Lower lobe of right lung (tissue), 2 donors: ENCODE data around the gene NCS1. TPM values are rescaled to one million over a fixed set of nuclear protein-coding genes. Genes with fewer than 3 reads are reported as not detected.

Experiments used
- ATAC-seq, 2 donors: fragments of 200-7000 bp; cut with Tn5 transposase; one replicate each; pipeline ENCODE4 v1.9.1; 2020 to 2022; ENCODE audit warnings: mild to moderate bottlenecking in 2 of 2, moderate library complexity in 2 of 2
- DNase-seq: peaks from one replicate; pipeline ENCODE4 v3.0.0-alpha.2; 2020
- H3K27ac ChIP-seq: fragments of 200-600 bp; one replicate; pipeline ENCODE4 v1.8.0; 2022
- H3K27me3 ChIP-seq: fragments of 200-600 bp; one replicate; pipeline ENCODE4 v1.8.0; 2022; ENCODE audit warnings: low read depth
- H3K36me3 ChIP-seq: fragments of 200-600 bp; one replicate; pipeline ENCODE4 v1.8.0; 2022; ENCODE audit warnings: mild to moderate bottlenecking
- H3K4me1 ChIP-seq: fragments of 200-600 bp; one replicate; pipeline ENCODE4 v1.8.0; 2022
- H3K4me3 ChIP-seq: fragments of 200-600 bp; one replicate; pipeline ENCODE4 v1.8.0; 2022; ENCODE audit warnings: mild to moderate bottlenecking
- H3K9me3 ChIP-seq: fragments of 200-600 bp; one replicate; pipeline ENCODE4 v1.8.0; 2022
- CTCF ChIP-seq: fragments of 200-600 bp; IDR thresholded peaks from one replicate; pipeline ENCODE4 v1.8.0; 2022; ENCODE audit warnings: antibody characterized with exemption, mild to moderate bottlenecking
- intact Hi-C: fragments of 100-400 bp; cut with DNase I; formaldehyde crosslinking; loops from one replicate; pipeline ENCODE4 v1.11.0; 2022
- total RNA-seq: library from RNA; stranded (reverse); fragmentation: NEBNext Ultra II Directional; extraction: Animal tissue kit (Norgen Biotek cat#: 25700); gene quantifications from one replicate; pipeline ENCODE4 v1.2.1, GENCODE V29; 2021
- donor health status: DM: no; HTN: yes; CAD: no; lungs with severe emphysema.

Gene NCS1
- total RNA-seq, 1 donor from 2014 or later = 7.0 TPM

- H3K36me3 ChIP-seq = no peaks in the 10 kb centered on the region
- intact Hi-C loops = loop anchor here (10.0 kb wide), 1 partner anchor 126 kb away; no protein-coding TSS in a partner anchor
- H3K4me3 ChIP-seq = no peak overlapping the region
- no peak for DNase-seq
- no peaks in the 10 kb centered on the region for H3K27me3 ChIP-seq
- H3K9me3 ChIP-seq = peaks cover 10% of the 10 kb centered on the region
- peaks cover under 1% of the 10 kb centered on the region for H3K4me1 ChIP-seq
- ATAC-seq = no peak
- no peak overlapping the region for H3K27ac ChIP-seq
- no peak for TF ChIP-seq CTCF
These were observed 58.4 kb downstream of the NCS1 start for GRCh38 chr9:130230631-130231030.

- H3K27ac ChIP-seq = no peak overlapping the region
- intact Hi-C loops = loop anchor here (10.0 kb wide), 1 partner anchor 128 kb away; no protein-coding TSS in a partner anchor
- no peak overlapping the region for H3K4me3 ChIP-seq
- DNase-seq (peak; percentile 40), ATAC-seq (no peak)
- H3K4me1 ChIP-seq = peaks cover 20% of the 10 kb centered on the region
- H3K9me3 ChIP-seq = peaks cover under 1% of the 10 kb centered on the region
- no peak for TF ChIP-seq CTCF
- no peaks in the 10 kb centered on the region for H3K27me3 ChIP-seq
- no peaks in the 10 kb centered on the region for H3K36me3 ChIP-seq
These were observed 60.8 kb downstream of the NCS1 start for GRCh38 chr9:130232899-130233586.

GRCh38 chr9:130233587-130233945 is 61.4 kb downstream of the NCS1 start:
- DNase-seq (no peak), ATAC-seq (no peak)
- no peak for TF ChIP-seq CTCF
- Histone ChIP-seq H3K36me3 (no peaks in the 10 kb centered on the region), H3K27ac (no peak overlapping the region), H3K27me3 (no peaks in the 10 kb centered on the region), H3K4me1 (peaks cover 20% of the 10 kb centered on the region), H3K4me3 (no peak overlapping the region), H3K9me3 (no peaks in the 10 kb centered on the region)
- intact Hi-C loops = loop anchor here (10.0 kb wide), 1 partner anchor 129 kb away; no protein-coding TSS in a partner anchor

- intact Hi-C loops = loop anchor here (10.0 kb wide), 1 partner anchor 130 kb away; no protein-coding TSS in a partner anchor
- no peak for ATAC-seq
- Histone ChIP-seq H3K4me1 (peaks cover 20% of the 10 kb centered on the region), H3K27ac (no peak overlapping the region), H3K4me3 (no peak overlapping the region), H3K9me3 (no peaks in the 10 kb centered on the region), H3K36me3 (no peaks in the 10 kb centered on the region), H3K27me3 (no peaks in the 10 kb centered on the region)
- no peak for TF ChIP-seq CTCF
- peak; percentile 39 for DNase-seq
These were observed 62.4 kb downstream of the NCS1 start for GRCh38 chr9:130234340-130235260.

- Histone ChIP-seq H3K9me3 (no peaks in the 10 kb centered on the region), H3K27me3 (no peaks in the 10 kb centered on the region), H3K36me3 (no peaks in the 10 kb centered on the region), H3K27ac (no peak overlapping the region), H3K4me3 (no peak overlapping the region), H3K4me1 (peaks cover 20% of the 10 kb centered on the region)
- DNase-seq (peak; percentile 84), ATAC-seq (peak; percentile 26 to 62)
- intact Hi-C loops = loop anchor here (10.0 kb wide), 1 partner anchor 131 kb away; no protein-coding TSS in a partner anchor
- TF ChIP-seq CTCF = peak; percentile 99
These were observed 63.6 kb downstream of the NCS1 start for GRCh38 chr9:130235558-130236435.
